OCI-LY3 (cell line): ENCODE results near the gene ZBTB16.

ENCODE experiments used
- H2AFZ ChIP-seq: fragments of 200-600, 300-600 bp; shearing (Covaris generic); 2 replicates; pipeline ENCODE4 v1.6.0; 2014; ENCODE audit warnings: antibody characterized with exemption, low read depth, low read length
- H3K27ac ChIP-seq: fragments of 200-600, 300-600 bp; sonication (generic); 2 replicates; pipeline ENCODE4 v1.5.1; 2014; ENCODE audit warnings: mild to moderate bottlenecking, low read length, moderate library complexity, mixed read lengths
- H3K27me3 ChIP-seq: fragments of 200-600, 300-600 bp; sonication (generic); 2 replicates; pipeline ENCODE4 v1.6.1; 2014; ENCODE audit warnings: low read depth, low read length, mixed read lengths
- H3K36me3 ChIP-seq: fragments of 200-600, 300-600 bp; sonication (generic); replicated peaks from 2 replicates; pipeline ENCODE3; 2014; ENCODE audit warnings: low read depth, low read length, mixed read lengths
- H3K4me1 ChIP-seq: fragments of 300-600, 200-600 bp; sonication (generic); 2 replicates; pipeline ENCODE4 v1.6.1; 2014; ENCODE audit warnings: low read length, mixed read lengths
- H3K4me2 ChIP-seq: fragments of 200-600, 300-600 bp; sonication (generic); 2 replicates; pipeline ENCODE4 v1.6.1; 2014; ENCODE audit warnings: low read length, mixed read lengths
- H3K4me3 ChIP-seq: fragments of 300-600, 200-600 bp; sonication (generic); 2 replicates; pipeline ENCODE4 v1.5.1; 2014; ENCODE audit warnings: antibody characterized with exemption, mild to moderate bottlenecking, low read length, moderate library complexity
- H3K79me2 ChIP-seq: fragments of 300-600, 200-600 bp; shearing (Covaris generic); 2 replicates; pipeline ENCODE4 v1.6.1; 2014; ENCODE audit warnings: mild to moderate bottlenecking, low read length, mixed read lengths
- H3K9ac ChIP-seq: fragments of 300-600, 200-600 bp; shearing (Covaris generic); 2 replicates; pipeline ENCODE4 v1.6.0; 2014; ENCODE audit warnings: mild to moderate bottlenecking, low read length, moderate library complexity
- H3K9me3 ChIP-seq: fragments of 200-600, 300-600 bp; shearing (Covaris generic); 2 replicates; pipeline ENCODE4 v1.6.1; 2014; ENCODE audit warnings: low read length, mixed read lengths; ENCODE audit not compliant: insufficient read depth
- H4K20me1 ChIP-seq: fragments of 200-600, 300-600 bp; sonication (generic); 2 replicates; pipeline ENCODE4 v1.6.1; 2016; ENCODE audit warnings: low read length, mixed read lengths; ENCODE audit not compliant: insufficient read depth
- CTCF ChIP-seq: fragments of 200-600, 300-600 bp; sonication (generic); IDR thresholded peaks from 2 replicates; pipeline ENCODE4 v1.5.1; 2014; ENCODE audit warnings: antibody characterized with exemption, low read length, low read depth
- EZH2phosphoT487 ChIP-seq: fragments of 200-600 bp; shearing (Covaris generic); IDR thresholded peaks from 2 replicates; pipeline ENCODE4 v1.6.1; 2018; ENCODE audit warnings: antibody characterized with exemption, mixed run types, low read depth

ZBTB16 gene

GRCh38 chr11:114293201-114293711 is 233.7 kb downstream of the ZBTB16 start:
- Histone ChIP-seq H3K4me1 (no peaks in the 10 kb centered on the region), H3K79me2 (no peaks in the 10 kb centered on the region), H3K4me2 (no peak overlapping the region), H4K20me1 (no peaks in the 10 kb centered on the region), H3K9me3 (no peaks in the 10 kb centered on the region), H2AFZ (no peak overlapping the region), H3K9ac (no peak overlapping the region), H3K4me3 (no peak overlapping the region), H3K27me3 (peaks cover 27% of the 10 kb centered on the region), H3K36me3 (no peaks in the 10 kb centered on the region), H3K27ac (no peak overlapping the region)
- TF ChIP-seq CTCF (no peak), EZH2phosphoT487 (no peak)

- no peaks in the 10 kb centered on the region for H3K4me1 ChIP-seq
- no peaks in the 10 kb centered on the region for H3K9me3 ChIP-seq
- TF ChIP-seq CTCF (no peak), EZH2phosphoT487 (no peak)
- no peaks in the 10 kb centered on the region for H4K20me1 ChIP-seq
- no peak within 1 kb of the TSS for H3K27ac ChIP-seq
- no peak within 1 kb of the TSS for H3K4me2 ChIP-seq
- H3K27me3 ChIP-seq = peaks cover 16% of the 10 kb centered on the region
- no peak within 1 kb of the TSS for H2AFZ ChIP-seq
- no peak within 1 kb of the TSS for H3K4me3 ChIP-seq
- no peaks in the 10 kb centered on the region for H3K79me2 ChIP-seq
- H3K9ac ChIP-seq = no peak within 1 kb of the TSS
- H3K36me3 ChIP-seq = no peaks in the 10 kb centered on the region
These were observed 236.4 kb downstream of the ZBTB16 start, which contains the start of gene NNMT for GRCh38 chr11:114295676-114296604. NNMT (plus strand) TSS chr11:114296399; CDS start chr11:114296557, 158 bp downstream.

GRCh38 chr11:114296605-114297372 is 237.3 kb downstream of the ZBTB16 start:
- TF ChIP-seq EZH2phosphoT487 = no peak
- TF ChIP-seq CTCF = no peak
- no peak overlapping the region for H3K4me2 ChIP-seq
- no peak overlapping the region for H3K9ac ChIP-seq
- H3K9me3 ChIP-seq = no peaks in the 10 kb centered on the region
- no peaks in the 10 kb centered on the region for H3K79me2 ChIP-seq
- H3K36me3 ChIP-seq = no peaks in the 10 kb centered on the region
- peaks cover 10% of the 10 kb centered on the region; the same call in 1 of the 2 replicates for H3K27me3 ChIP-seq
- no peak overlapping the region for H3K27ac ChIP-seq
- no peak overlapping the region for H3K4me3 ChIP-seq
- no peak overlapping the region for H2AFZ ChIP-seq
- H3K4me1 ChIP-seq = no peaks in the 10 kb centered on the region
- no peaks in the 10 kb centered on the region for H4K20me1 ChIP-seq
